ENCODE results near the gene AKAP5.

The AKAP5 gene

GRCh38 chr14:64465191-64465822 lies at the start of gene AKAP5:
Gene AKAP5, plus strand, starts transcription at chr14:64465499. Its CDS starts 2,896 bp downstream, at chr14:64468395.
- DNase-seq (ENCODE audit: low spot score) = peak; percentile 53

- no peak for DNase-seq (ENCODE audit: low spot score)
These were observed 48.9 kb upstream of the AKAP5 start for GRCh38 chr14:64416348-64416932.

DNA sequence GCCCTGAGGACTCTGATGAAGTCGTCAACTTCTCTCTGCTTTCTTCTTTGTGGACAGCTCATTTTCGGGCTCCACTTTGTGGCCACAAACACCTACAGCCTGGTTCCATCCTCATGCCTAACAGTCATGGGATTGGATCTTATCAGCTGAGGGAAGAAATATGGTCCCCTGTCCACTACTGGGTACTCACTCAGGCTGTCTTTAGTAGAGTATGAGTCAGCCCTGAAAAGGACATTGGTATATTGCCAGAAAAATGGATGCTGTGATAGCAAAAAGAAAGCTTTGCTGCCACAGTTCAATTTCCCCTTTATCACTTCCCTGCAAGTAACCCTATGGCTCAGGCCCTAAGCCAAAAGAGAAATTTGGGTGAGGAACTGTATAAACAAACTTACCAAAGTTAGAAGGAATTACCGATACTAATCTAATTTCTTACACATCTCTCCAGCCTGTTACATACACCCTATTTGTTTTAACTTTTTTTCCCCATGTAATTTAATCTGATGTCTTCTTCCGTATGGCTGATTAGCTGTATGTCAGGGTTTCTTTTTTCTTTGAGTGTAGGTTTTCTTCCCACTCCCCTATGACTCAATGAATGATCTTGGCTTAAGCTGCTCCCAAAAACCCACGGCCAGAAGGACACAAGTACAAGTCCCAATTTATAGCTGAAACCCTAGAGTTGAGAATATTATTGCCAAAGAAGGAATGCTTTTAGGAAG lies 48.1 kb upstream of the AKAP5 start:
- no peak for DNase-seq (ENCODE audit: low spot score)

DNA sequence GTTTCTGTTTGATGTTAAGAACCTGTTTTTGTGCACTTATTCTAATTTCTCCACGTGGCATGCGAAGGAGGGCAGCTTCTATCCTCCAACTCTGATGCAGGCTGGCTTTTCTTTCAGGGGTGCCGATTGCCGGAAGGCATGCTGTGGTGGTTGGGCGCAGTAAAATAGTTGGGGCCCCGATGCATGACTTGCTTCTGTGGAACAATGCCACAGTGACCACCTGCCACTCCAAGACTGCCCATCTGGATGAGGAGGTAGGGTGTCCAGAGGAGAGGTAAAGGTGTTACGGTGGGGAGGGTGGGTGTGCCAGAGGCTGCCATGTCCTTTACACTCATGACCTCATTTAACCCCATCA lies 47.6 kb upstream of the AKAP5 start:
- DNase-seq (ENCODE audit: low spot score) = no peak

DNA sequence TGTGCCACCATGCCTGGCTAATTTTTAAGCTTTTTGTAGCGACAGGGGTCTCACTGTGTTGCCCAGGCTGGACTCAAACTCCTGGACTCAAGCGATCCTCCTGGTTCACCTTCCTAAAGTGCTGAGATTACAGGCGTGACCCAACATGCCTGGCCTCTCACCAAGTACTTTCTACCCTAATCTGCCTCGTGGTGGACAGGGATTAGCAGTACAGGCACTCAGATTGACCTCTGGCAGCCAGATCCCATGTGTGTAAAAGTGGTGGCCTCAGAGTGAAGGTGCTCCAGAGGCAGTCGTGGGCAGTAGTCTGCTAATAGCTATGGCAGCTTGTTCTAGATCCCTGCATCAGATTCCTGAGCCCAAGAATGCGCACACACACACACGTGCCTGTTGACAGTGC lies 46.3 kb upstream of the AKAP5 start:
- no peak for DNase-seq (ENCODE audit: low spot score)

DNA sequence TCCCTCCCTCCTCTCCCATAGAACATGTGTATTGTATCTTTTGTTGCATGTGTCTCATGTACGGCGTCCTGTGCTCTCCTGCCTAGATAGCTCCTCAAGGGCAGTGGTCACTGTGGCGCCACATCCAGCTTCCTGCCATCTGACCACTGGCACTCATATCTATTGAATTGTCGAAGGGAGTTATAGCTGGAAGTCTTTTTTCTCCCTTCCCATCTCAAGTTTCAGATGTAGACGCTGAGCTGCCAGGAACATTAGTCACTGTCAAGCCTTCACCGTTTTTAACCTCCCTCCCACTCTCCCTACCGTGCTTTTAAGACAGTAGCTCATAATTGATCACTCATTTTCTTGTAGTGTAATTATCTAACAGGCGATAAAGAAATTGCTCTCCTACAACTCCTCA lies 44.1 kb upstream of the AKAP5 start:
- DNase-seq (ENCODE audit: low spot score) = no peak

DNA sequence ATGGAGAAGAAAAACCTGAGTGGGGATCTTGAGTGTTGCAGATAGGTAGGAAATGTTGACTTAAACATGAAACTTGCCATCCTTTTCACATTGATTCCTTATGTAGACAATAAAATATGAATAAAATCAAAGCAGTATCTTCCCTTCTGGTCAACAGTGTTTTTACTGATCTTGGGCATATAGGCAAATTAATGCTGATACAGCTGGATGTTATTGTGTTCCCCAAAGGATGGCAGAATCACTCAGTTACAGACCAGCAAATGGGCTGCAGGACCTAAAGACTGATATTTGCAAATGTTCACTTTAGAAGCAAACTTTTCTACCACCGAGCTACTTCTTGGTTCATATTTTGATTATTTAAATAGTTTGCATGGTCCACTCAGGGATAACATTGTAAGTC lies 43.3 kb upstream of the AKAP5 start:
- no peak for DNase-seq (ENCODE audit: low spot score)

GRCh38 chr14:64422756-64423155 lies 42.5 kb upstream of the AKAP5 start:
- DNase-seq (ENCODE audit: low spot score) = no peak

DNA sequence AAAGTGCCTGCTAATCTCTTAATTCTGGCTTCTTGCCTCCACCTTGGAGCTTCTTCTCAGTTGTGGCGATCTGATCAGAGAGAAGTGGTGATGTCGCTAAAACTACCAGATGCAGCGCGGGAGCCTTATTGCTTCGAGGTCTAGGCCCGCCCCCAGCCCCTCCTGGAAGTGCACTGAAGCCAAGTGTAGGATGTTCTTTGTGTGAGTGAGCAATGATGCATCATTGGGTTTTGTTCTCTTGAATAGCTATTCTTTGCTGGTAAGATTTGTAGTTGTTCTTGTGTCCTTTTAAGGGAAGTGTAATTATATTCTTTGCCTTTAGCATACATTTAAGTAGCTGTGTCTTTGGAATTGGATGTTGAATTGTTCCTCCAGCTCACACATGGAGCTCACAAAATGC lies 41.3 kb upstream of the AKAP5 start:
- no peak for DNase-seq (ENCODE audit: low spot score)

DNA sequence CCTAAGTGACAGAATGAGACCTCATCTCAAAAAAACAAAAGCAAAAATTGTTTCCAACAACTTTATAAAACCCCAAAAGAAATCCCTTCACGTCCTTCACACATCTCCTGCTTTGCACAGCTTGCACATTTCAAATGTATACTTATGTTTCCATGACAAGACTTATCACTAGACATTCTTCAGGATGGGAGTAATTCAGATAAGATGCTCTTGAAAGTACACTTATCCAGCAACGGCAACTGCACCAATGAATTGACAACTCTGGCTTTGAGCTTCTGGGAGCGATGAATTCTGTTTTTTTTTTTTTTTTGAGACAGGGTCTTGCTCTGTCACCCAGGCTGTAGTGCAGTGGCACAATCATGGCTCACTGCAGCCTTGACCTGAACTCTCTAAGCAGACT lies 30.8 kb upstream of the AKAP5 start:
- no peak for DNase-seq (ENCODE audit: low spot score)

DNA sequence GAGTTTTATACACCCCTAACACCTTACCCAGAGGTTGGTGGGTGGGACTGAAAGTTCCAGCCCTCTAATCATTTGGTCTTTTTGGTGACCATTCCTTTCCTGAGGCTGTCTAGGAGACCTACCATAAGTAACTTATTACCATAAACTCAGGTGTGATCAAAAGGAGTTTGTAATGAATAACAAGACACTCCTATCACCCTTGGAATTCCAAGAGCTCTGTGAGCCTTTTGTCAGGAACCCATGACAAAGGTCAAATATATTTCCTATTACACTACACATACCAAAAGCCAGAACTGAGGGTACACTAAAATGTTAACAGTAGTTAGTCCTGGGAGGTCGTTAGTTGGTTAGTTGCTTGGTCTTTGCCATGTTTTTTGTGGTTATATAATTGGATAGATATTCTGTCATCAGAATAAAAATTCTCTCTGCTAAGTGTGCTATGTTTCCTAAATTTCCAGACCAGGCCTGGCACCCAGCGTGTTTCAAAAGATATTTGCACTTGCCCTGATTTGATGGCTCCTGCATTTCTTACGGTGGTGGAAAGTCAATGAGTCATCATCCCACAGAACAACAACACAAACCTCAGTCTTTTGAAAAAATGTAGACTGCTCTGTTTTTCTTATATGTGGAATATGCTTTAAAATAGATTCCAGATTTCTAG lies 27.0 kb upstream of the AKAP5 start:
- DNase-seq (ENCODE audit: low spot score) = no peak

- no peak for DNase-seq (ENCODE audit: low spot score)
These were observed 26.2 kb upstream of the AKAP5 start for GRCh38 chr14:64439141-64439540.

GRCh38 chr14:64440494-64440893 lies 24.8 kb upstream of the AKAP5 start:
- no peak for DNase-seq (ENCODE audit: low spot score)

DNA sequence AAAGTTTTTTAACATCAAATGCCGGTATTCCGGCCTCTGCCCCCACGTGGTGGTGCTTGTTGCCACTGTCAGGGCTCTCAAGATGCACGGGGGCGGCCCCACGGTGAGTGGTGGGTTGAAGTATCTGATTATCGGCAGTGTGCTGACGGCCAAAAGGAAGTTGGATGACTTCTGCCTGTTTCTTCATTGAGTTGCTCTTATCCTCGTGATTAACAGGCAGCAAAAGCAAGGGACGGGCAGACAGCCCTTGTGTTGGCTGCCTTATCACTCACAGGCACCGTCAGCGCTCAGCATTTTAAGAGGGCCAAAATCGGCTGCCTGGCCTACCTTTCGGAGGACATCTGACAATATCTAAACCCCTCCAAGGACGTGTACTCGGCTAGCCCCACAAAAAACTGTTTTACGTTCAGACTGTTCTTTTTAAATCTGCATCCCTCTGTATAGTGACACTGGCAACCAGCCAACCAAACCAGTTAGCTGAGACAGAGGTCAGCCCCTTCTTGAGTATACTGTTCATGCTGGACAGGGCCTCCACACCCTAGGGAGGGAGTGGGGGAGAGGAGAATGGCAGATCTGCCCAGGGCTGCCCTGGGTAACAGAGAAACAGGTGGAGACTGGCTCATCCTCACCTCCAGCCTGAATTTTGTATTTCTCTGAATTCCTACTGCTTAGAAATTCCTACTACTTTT lies 22.9 kb upstream of the AKAP5 start:
- DNase-seq (ENCODE audit: low spot score) = no peak

GRCh38 chr14:64444140-64444539 lies 21.2 kb upstream of the AKAP5 start:
- no peak for DNase-seq (ENCODE audit: low spot score)

- no peak for DNase-seq (ENCODE audit: low spot score)
These were observed 20.1 kb upstream of the AKAP5 start for GRCh38 chr14:64444984-64445845.

DNA sequence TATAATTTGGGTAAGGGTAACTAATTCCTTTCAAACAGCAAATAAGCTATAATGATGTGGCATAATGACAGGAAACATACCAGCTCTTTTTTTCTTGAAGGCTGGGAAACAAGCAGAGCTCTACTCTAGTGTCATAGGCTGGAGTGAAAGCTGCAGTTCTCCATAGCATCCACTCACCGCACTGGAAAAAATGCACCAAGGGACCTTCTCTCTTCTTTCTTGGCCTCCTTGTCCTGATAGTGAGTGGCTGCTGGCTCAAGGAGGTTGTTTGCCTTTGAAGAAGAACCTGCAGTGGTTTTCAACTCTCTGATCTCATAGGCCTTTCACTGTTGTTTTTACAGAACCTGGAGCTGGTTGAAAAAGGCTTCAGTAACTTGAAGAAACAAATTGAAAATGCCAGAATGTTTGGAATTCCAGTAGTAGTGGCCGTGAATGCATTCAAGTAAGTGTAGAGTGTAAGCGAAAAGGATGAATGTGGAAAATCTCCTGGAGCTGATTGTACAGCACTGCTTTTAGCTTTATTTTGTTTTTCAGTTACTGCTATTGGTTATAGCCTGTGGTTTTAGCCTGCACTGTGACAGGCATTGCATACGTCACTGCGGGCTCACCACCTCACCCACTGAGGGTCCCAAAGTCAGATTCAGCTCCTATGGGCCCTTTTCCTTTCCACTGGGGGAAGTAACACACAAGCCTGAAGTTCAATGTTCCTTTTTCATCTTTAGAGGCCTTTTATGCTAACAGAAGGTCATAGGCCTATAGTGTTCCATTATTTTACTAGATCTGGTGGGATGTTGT lies 17.2 kb upstream of the AKAP5 start:
- DNase-seq (ENCODE audit: low spot score) = no peak

GRCh38 chr14:64450255-64450654 lies 15.0 kb upstream of the AKAP5 start:
- no peak for DNase-seq (ENCODE audit: low spot score)

DNA sequence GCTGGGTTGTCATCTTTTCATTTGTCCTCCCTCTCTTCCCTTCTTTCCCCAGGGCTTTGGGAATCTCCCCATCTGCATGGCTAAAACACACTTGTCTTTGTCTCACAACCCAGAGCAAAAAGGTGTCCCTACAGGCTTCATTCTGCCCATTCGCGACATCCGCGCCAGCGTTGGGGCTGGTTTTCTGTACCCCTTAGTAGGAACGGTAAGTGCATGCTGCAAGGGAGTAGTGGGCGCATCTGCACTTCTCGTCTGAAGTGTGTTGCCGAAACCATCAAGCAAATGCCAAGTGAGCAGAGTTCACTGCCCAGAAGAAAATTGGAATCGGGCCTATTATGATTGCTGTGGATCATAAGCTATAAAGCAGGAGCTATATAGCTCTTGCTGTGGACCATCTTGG lies 10.6 kb upstream of the AKAP5 start:
- DNase-seq (ENCODE audit: low spot score) = no peak

- no peak for DNase-seq (ENCODE audit: low spot score)
These were observed 5.7 kb upstream of the AKAP5 start for GRCh38 chr14:64459405-64460136.

All from NAMALWA (cell line).